Naive B cell (primary cell): ENCODE measurements around the gene KCNJ9. TPM values are rescaled to one million over a fixed set of nuclear protein-coding genes. Genes with fewer than 3 reads are reported as not detected.

ENCODE experiments used
- ATAC-seq, 2 donors: fragments of 150-1000 bp; cut with Tn5 transposase; 2 replicates each; pipeline ENCODE4 v1.10.0; 2021; ENCODE audit warnings: low read depth in 2 of 2, mild to moderate bottlenecking in 2 of 2, moderate library complexity in 2 of 2
- DNase-seq: peaks from one replicate; pipeline ENCODE4 v3.0.0; 2022
- H3K27ac Mint-ChIP-seq, 6 donors: one replicate each; pipeline ENCODE4 v1.8.0; 2020 to 2022; ENCODE audit warnings: mild to moderate bottlenecking in 6 of 6, mixed read lengths in 6 of 6, moderate library complexity in 5 of 6, inconsistent platforms in 2 of 6
- H3K27me3 Mint-ChIP-seq, 3 donors: one replicate each; pipeline ENCODE4 v1.8.0; 2021 to 2022; ENCODE audit warnings: mixed read lengths in 3 of 3, mild to moderate bottlenecking in 1 of 3
- H3K36me3 Mint-ChIP-seq, 2 donors: one replicate each; pipeline ENCODE4 v1.8.0; 2020 to 2022; ENCODE audit warnings: mixed read lengths in 2 of 2, inconsistent platforms in 1 of 2, mild to moderate bottlenecking in 1 of 2
- H3K4me1 Mint-ChIP-seq, 3 donors: one replicate each; pipeline ENCODE4 v1.8.0; 2020 to 2022; ENCODE audit warnings: mixed read lengths in 3 of 3, inconsistent platforms in 1 of 3, mild to moderate bottlenecking in 1 of 3, moderate library complexity in 1 of 3
- H3K4me3 Mint-ChIP-seq, 8 donors: one replicate each; pipeline ENCODE4 v1.8.0; 2020 to 2022; ENCODE audit warnings: mild to moderate bottlenecking in 8 of 8, mixed read lengths in 8 of 8, moderate library complexity in 8 of 8, inconsistent platforms in 2 of 8
- H3K9me3 Mint-ChIP-seq, 7 donors: one replicate each; pipeline ENCODE4 v1.8.0; 2020 to 2022; ENCODE audit warnings: mixed read lengths in 7 of 7, mild to moderate bottlenecking in 5 of 7, inconsistent platforms in 2 of 7, moderate library complexity in 1 of 7
- polyA plus RNA-seq, 6 donors: library from polyadenylated mRNA; unstranded; fragments of 300-500 nt; fragmentation: Illumina TruSeq; gene quantifications; one replicate each; pipeline ENCODE4 v1.2.3, GENCODE V29; 2021; ENCODE audit warnings: low read depth in 6 of 6

The KCNJ9 gene
- polyA plus RNA-seq, 6 donors from 2014 or later = 0.08 TPM; not detected in 5

DNA sequence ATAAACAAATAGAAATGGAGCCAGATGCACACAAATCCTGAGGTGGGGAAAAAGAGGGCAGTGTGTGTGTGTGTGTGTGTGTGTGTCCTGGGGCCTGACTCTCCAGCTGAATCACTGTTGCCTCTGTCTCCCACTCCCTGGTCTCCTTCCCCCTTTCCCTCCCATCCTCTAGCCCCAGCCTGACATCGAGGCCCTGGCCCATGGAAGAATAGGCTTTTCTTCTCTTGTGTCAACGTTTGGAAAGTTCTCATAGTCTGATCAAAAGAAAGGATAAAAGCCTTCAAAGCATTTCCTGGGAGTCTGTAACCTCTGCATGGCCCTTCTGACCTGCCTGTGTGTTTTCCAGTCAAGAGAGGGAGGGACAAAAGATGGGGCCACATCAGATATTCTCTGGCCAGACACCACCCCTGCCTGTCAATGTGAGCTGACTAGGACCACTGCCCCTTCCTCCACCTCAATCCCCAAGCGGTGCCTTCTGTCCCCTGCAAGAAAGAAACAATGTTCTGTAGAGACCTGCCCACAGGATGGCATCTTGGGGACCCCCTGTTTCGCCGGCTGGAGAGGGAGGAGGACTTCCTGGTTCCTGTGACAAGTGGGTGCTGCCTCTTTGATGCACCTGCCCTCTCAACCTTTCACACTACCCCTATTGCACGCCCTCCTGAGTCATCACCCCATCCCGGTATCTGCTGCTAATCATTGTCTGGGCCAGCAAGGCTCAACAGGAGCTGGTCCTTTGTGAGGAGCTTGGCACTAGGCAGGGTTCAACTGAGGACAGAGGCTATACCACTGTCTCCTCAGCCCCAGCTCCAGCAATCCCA is 27.6 kb upstream of the KCNJ9 start:
- H3K9me3 Mint-ChIP-seq = no peaks in the 10 kb centered on the region
- no peaks in the 10 kb centered on the region for H3K36me3 Mint-ChIP-seq
- no peaks in the 10 kb centered on the region for H3K4me1 Mint-ChIP-seq
- no peak overlapping the region for H3K4me3 Mint-ChIP-seq
- H3K27me3 Mint-ChIP-seq = peaks cover 55 to 93% (median 80%) of the 10 kb centered on the region in 3 donors
- ATAC-seq (no peak), DNase-seq (no peak)
- H3K27ac Mint-ChIP-seq = no peak overlapping the region

- H3K27ac Mint-ChIP-seq = no peak overlapping the region
- H3K36me3 Mint-ChIP-seq = no peaks in the 10 kb centered on the region
- DNase-seq = no peak
- H3K4me1 Mint-ChIP-seq = no peaks in the 10 kb centered on the region
- H3K4me3 Mint-ChIP-seq = no peak overlapping the region
- H3K27me3 Mint-ChIP-seq = peaks cover 58 to 98% (median 82%) of the 10 kb centered on the region in 3 donors
- ATAC-seq = no peak
- no peaks in the 10 kb centered on the region for H3K9me3 Mint-ChIP-seq
These were observed 24.6 kb upstream of the KCNJ9 start for GRCh38 chr1:160056648-160057169.

GRCh38 chr1:160058087-160058486 is 23.3 kb upstream of the KCNJ9 start:
- Mint-ChIP-seq H3K9me3 (no peaks in the 10 kb centered on the region), H3K4me1 (no peaks in the 10 kb centered on the region), H3K36me3 (no peaks in the 10 kb centered on the region), H3K27me3 (peaks cover 51 to 88% (median 83%) of the 10 kb centered on the region in 3 donors), H3K27ac (no peak overlapping the region), H3K4me3 (no peak overlapping the region)
- DNase-seq = no peak
- no peak for ATAC-seq

GRCh38 chr1:160061369-160062229 is 19.7 kb upstream of the KCNJ9 start:
- H3K27ac Mint-ChIP-seq = no peak overlapping the region

GRCh38 chr1:160062230-160062532 is 19.2 kb upstream of the KCNJ9 start:
- H3K36me3 Mint-ChIP-seq = no peaks in the 10 kb centered on the region
- H3K4me3 Mint-ChIP-seq = no peak overlapping the region
- no peak overlapping the region for H3K27ac Mint-ChIP-seq
- H3K9me3 Mint-ChIP-seq = no peaks in the 10 kb centered on the region
- H3K4me1 Mint-ChIP-seq = no peaks in the 10 kb centered on the region
- H3K27me3 Mint-ChIP-seq = peaks cover 36 to 71% (median 65%) of the 10 kb centered on the region in 3 donors
- ATAC-seq = no peak
- no peak for DNase-seq

More at GRCh38 chr1:160061369-160062229, 19.7 kb upstream of the KCNJ9 start:
- no peak overlapping the region for H3K4me3 Mint-ChIP-seq
- no peaks in the 10 kb centered on the region for H3K9me3 Mint-ChIP-seq
- peaks cover 42 to 71% (median 66%) of the 10 kb centered on the region in 3 donors for H3K27me3 Mint-ChIP-seq
- no peaks in the 10 kb centered on the region for H3K36me3 Mint-ChIP-seq
- DNase-seq (no peak), ATAC-seq (no peak)
- no peaks in the 10 kb centered on the region for H3K4me1 Mint-ChIP-seq

DNA sequence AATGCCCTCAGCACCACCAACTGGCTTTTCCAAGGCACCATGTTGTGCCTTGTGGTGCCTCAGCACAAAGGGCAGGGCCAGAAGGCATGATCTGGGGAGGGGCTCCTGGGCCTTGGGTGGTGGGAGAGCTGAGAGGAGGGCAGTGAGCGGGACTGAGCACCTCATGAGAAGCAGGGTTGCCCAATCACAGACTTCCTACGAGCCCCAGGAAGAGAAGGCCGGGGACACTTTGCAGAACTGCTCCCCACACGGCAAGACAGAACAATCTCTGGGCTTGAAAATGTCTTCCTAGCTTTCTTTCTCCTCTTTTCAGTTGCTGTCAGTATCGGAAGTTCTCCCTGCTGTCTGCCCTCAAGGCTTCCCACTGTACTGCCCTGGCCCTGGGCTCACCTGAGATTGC is 18.2 kb upstream of the KCNJ9 start:
- H3K36me3 Mint-ChIP-seq = no peaks in the 10 kb centered on the region
- no peak overlapping the region for H3K27ac Mint-ChIP-seq
- no peaks in the 10 kb centered on the region for H3K4me1 Mint-ChIP-seq
- no peak overlapping the region for H3K4me3 Mint-ChIP-seq
- H3K27me3 Mint-ChIP-seq = peaks cover 36 to 75% (median 66%) of the 10 kb centered on the region in 3 donors
- H3K9me3 Mint-ChIP-seq = no peaks in the 10 kb centered on the region
- DNase-seq (no peak), ATAC-seq (no peak)

DNA sequence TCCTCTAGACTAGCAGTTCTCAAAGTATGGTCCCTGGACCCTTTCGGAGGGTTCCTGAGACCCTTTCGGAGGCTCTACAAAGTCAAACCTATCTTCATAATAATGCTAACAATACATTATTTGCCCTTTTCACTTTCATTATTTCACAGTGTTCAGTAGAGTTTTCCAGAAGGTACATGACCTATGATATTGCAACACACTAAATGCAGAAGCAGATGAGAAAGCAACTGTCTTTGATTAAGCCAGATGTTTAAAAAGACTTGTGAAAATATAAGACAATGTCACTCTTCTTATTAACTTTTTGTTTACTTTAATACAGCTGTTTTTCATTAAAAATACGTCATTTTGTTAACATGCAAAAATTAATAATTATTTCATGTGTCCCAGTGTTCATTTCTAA is 17.2 kb upstream of the KCNJ9 start:
- Mint-ChIP-seq H3K27me3 (peaks cover 36 to 78% (median 66%) of the 10 kb centered on the region in 3 donors), H3K27ac (no peak overlapping the region), H3K4me3 (no peak overlapping the region), H3K9me3 (no peaks in the 10 kb centered on the region), H3K4me1 (peaks cover 0 to 2% (median 0%) of the 10 kb centered on the region in 3 donors), H3K36me3 (no peaks in the 10 kb centered on the region)
- ATAC-seq (no peak), DNase-seq (no peak)

DNA sequence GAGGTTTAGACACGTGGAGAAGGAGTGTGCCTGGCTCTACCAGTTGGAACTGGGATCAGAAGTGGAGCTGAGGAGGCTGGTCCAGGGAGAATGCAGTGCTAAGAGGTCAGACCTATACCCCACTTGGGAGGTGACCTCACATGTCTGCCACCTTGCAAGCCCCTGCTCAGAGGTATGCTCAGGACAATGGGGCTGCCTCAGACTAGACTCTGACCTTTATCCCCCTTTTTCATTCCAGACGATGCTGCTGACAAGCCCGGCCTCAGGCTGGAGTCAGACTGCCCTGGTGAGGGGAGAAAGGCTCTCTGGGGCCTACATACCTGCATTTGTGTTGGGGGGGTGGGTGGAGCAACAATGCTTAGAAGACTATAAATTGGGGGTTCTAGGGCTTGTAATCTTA is 16.6 kb upstream of the KCNJ9 start:
- no peak for ATAC-seq
- no peaks in the 10 kb centered on the region for H3K9me3 Mint-ChIP-seq

GRCh38 chr1:160066829-160067745 is 14.3 kb upstream of the KCNJ9 start:
- Mint-ChIP-seq H3K9me3 (no peaks in the 10 kb centered on the region), H3K4me1 (peaks cover 15 to 24% (median 16%) of the 10 kb centered on the region in 3 donors), H3K27me3 (peaks cover 49 to 81% (median 68%) of the 10 kb centered on the region in 3 donors), H3K4me3 (peak overlapping the region in 1 of 8 donors; percentile 31), H3K27ac (peak overlapping the region in 2 of 6 donors; percentile 41 to 84), H3K36me3 (no peaks in the 10 kb centered on the region)
- DNase-seq (no peak), ATAC-seq (no peak)

More for the DNA sequence above, 16.6 kb upstream of the KCNJ9 start:
- Mint-ChIP-seq H3K4me1 (peaks cover 3 to 7% (median 4%) of the 10 kb centered on the region in 3 donors), H3K36me3 (no peaks in the 10 kb centered on the region), H3K27me3 (peaks cover 38 to 78% (median 66%) of the 10 kb centered on the region in 3 donors), H3K4me3 (no peak overlapping the region), H3K27ac (no peak overlapping the region)
- no peak for DNase-seq

GRCh38 chr1:160068225-160068624 is 13.1 kb upstream of the KCNJ9 start:
- ATAC-seq (no peak), DNase-seq (no peak)
- Mint-ChIP-seq H3K4me1 (peaks cover 15 to 24% (median 16%) of the 10 kb centered on the region in 3 donors), H3K27me3 (peaks cover 50 to 77% (median 72%) of the 10 kb centered on the region in 3 donors), H3K36me3 (no peaks in the 10 kb centered on the region), H3K9me3 (no peaks in the 10 kb centered on the region), H3K27ac (no peak overlapping the region), H3K4me3 (peak overlapping the region in 1 of 8 donors; percentile 40)

- Mint-ChIP-seq H3K27ac (peak within 1 kb of the TSS in 5 of 6 donors; percentile 58 to 75 (median 65)), H3K4me1 (peaks cover 15 to 24% (median 16%) of the 10 kb centered on the region in 3 donors), H3K36me3 (no peaks in the 10 kb centered on the region), H3K27me3 (peaks cover 40 to 80% (median 75%) of the 10 kb centered on the region in 3 donors), H3K9me3 (no peaks in the 10 kb centered on the region), H3K4me3 (peak within 1 kb of the TSS; percentile 86 to 94 (median 90))
- DNase-seq (no peak), ATAC-seq (peak in 1 of 2 donors; percentile 3)
These were observed 11.7 kb upstream of the KCNJ9 start, which contains the start of gene KCNJ10 for GRCh38 chr1:160069460-160070231. Gene KCNJ10 (minus strand): TSS chr1:160070160. CDS start chr1:160042532, 27,628 bp downstream.
